NB4 (cell line): ENCODE results near the gene SYTL3.
"Not testable (repeated sequence)": the region's sequence is repeated elsewhere in the genome, so short reads cannot be mapped to it uniquely, and the experiment has no call there.

Source experiments
- DNase-seq: peaks from one replicate; pipeline ENCODE4 v3.0.0; 2010; ENCODE audit warnings: low read depth
- H3K4me3 ChIP-seq: one replicate; pipeline ENCODE4 v1.5.1; 2011; ENCODE audit warnings: mild to moderate bottlenecking, low read depth, low read length, moderate library complexity
- CTCF ChIP-seq: IDR thresholded peaks from one replicate; pipeline ENCODE4 v1.5.1; 2012; ENCODE audit warnings: low read depth, low read length
- MAX ChIP-seq: IDR thresholded peaks from 2 replicates; pipeline ENCODE4 v1.6.1; 2011; ENCODE audit warnings: low read depth, low read length
- MYC ChIP-seq: IDR thresholded peaks from 2 replicates; pipeline ENCODE4 v1.6.1; 2011; ENCODE audit warnings: low read depth, low read length
- POLR2A ChIP-seq: IDR thresholded peaks from 2 replicates; pipeline ENCODE4 v1.6.1; 2011; ENCODE audit warnings: mild to moderate bottlenecking; ENCODE audit not compliant: insufficient read length; ENCODE audit errors: extremely low read depth

The SYTL3 gene

GRCh38 chr6:158649289-158650143 is at the start of gene SYTL3:
Gene SYTL3 (plus strand): TSS chr6:158650054. CDS start chr6:158663269, 13,215 bp downstream.
- peak within 1 kb of the TSS; percentile 16 for H3K4me3 ChIP-seq
- DNase-seq = peak; percentile 90
- TF ChIP-seq MYC (peak; percentile 71), MAX (peak; percentile 58; the same call in 1 of the 2 replicates), POLR2A (peak; percentile 14), CTCF (no peak)

- TF ChIP-seq POLR2A (no peak), MYC (no peak), MAX (no peak), CTCF (no peak)
- no peak overlapping the region for H3K4me3 ChIP-seq
Measured at GRCh38 chr6:158603261-158604047, 46.4 kb upstream of the SYTL3 start.

GRCh38 chr6:158604048-158604406 is 45.8 kb upstream of the SYTL3 start:
- no peak overlapping the region for H3K4me3 ChIP-seq
- DNase-seq = no peak
- TF ChIP-seq MAX = no peak
- TF ChIP-seq CTCF = no peak
- no peak for TF ChIP-seq POLR2A
- TF ChIP-seq MYC = no peak

More at GRCh38 chr6:158603261-158604047, 46.4 kb upstream of the SYTL3 start:
- no peak for DNase-seq

GRCh38 chr6:158605266-158605878 is 44.5 kb upstream of the SYTL3 start:
- no peak overlapping the region for H3K4me3 ChIP-seq
- peak; percentile 67 for DNase-seq
- no peak for TF ChIP-seq POLR2A
- peak; percentile 58 for TF ChIP-seq CTCF

GRCh38 chr6:158606011-158606410 is 43.8 kb upstream of the SYTL3 start:
- H3K4me3 ChIP-seq, DNase-seq: not testable (repeated sequence)

GRCh38 chr6:158606935-158607334 is 42.9 kb upstream of the SYTL3 start:
- TF ChIP-seq POLR2A (no peak), CTCF (no peak), MYC (no peak), MAX (no peak)
- DNase-seq = no peak
- no peak overlapping the region for H3K4me3 ChIP-seq
